HG03135 (cell line): ENCODE data around the gene SUSD2.
A peak's percentile ranks its signal among the peaks of the same experiment; 100 is the strongest.
"Not testable (repeated sequence)": the region's sequence is repeated elsewhere in the genome, so short reads cannot be mapped to it uniquely, and the experiment has no call there.

Experiments
- ATAC-seq: cut with Tn5 transposase; IDR thresholded peaks from one replicate; pipeline ENCODE4 v1.9.1; 2021; ENCODE audit warnings: mild to moderate bottlenecking, moderate library complexity; ENCODE audit not compliant: unreplicated experiment

The SUSD2 gene

DNA sequence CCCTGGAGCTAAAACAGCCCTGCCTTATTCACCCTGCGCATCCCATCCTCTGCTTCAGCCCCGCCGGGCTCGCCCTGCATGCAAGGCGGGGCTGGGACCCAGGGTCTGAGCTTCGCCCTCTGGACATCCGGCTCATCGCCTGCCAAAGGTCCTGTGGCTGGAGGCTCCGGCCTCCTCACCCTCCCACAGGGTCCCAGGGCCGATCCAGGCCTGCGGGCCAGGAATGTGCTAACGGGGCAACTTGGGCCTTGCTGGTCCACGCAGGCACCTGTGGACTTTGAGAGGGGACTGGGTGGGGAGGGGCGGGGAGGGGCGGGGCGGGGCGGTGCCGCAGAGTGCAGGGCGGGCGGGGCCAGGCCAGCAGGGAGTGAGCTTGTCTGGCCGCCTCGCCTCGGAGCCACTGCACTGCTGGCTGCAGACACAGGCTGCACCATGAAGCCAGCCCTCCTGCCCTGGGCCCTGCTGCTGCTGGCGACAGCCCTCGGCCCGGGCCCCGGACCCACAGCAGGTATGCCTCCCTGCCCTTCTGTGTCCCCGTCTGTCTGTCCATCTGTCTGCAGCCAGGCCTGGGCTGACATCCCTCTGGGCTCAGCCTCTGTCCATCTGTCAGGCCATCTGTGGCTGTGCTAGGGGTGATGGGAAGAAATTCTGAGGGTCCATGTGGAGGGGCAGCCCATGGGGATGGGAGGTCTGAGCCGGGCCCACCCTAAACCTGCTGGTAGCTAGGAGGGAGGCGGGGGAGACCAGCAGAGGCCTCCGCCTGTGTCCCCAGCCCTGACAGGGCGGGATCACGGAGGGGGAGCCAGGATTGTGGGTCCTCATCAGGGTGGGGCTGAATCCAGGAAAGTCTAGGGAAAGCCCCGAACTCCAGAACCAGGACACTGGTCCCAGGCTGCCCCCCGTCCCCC lies at the start of gene SUSD2:
Gene SUSD2 (plus strand): TSS at position 400 of the 908 bp plus-strand sequence. CDS start 33 bp downstream, at position 433.
- ATAC-seq = no peak

DNA sequence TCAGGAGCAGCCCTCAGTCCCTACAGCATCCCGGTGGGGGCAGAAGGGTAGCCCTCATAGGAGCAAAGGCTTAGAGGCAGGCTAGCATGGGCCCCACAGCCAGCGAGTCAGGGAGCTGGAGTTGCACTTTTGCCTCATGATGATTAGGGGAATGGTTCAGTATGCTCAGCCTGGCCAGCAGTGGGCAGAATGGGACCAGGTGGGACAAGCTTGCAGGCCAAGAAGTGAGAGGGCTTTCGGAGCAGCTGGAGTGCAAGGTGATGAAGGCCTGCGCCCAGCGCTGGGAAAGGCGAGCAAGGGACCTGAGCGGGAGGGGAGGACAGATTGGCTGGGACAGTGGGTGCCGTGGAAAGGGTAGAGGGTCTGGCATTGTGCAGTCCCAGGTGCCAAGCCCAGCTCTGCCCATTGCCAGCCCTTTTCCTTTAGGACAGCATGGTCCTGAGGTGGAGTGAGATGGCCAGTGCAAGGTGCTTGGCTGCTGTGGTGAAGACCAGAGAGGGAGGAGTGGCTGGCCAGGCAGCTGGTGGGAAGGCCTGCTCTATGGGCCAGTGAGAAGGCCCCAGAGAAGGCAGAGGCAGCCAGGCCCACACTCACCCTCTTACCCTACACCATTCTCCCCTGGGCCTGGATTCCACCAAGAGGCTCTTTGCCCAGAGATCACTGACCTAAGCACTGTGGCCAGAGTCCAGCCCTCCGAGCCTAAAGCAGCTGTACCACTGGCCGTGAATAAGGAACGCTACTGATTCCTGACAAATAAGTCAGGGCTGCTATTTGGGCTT lies 47.9 kb upstream of the SUSD2 start:
- no peak for ATAC-seq

DNA sequence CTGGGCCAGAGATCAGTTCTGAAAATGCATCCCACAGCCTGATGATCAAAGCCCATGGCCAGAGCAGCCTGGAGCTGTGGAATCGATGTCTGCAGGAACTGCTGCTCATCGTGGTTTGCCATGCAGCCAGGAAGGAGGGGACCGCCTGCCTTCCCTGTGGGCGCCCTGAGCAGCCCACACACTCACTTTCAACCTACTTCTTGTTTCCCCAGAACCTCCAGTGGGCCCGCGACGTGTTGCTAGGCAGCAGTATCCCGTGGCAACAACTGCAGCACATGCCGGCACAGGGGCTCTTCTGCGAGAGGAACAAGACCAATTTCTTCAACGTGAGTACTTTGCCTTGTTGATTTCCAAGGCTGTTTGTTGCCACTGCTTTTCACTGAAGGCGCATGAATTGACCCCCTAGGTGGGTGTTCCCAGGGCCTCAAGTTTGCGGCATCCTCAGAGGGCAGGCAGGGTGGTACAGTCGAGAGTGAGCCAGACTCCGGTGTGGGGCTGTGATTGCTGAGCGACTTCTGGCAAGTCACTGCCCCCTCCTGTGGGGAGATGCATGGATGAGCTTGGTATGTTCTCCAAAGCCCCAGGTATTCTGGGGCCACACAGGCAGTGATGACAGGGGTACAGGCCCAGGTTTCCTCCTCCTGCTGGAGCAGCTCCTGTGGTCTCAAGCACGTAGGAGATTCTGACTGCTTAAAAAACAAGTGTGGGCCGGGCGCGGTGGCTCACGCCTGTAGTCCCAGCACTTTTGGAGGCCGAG lies 47.0 kb upstream of the SUSD2 start:
- ATAC-seq = no peak

GRCh38 chr22:24136533-24136932 lies 44.8 kb upstream of the SUSD2 start:
- ATAC-seq = not testable (repeated sequence)

- ATAC-seq = no peak
These were observed 43.7 kb upstream of the SUSD2 start for GRCh38 chr22:24137595-24137994.

- no peak for ATAC-seq
These were observed 42.5 kb upstream of the SUSD2 start for GRCh38 chr22:24138649-24139420.

DNA sequence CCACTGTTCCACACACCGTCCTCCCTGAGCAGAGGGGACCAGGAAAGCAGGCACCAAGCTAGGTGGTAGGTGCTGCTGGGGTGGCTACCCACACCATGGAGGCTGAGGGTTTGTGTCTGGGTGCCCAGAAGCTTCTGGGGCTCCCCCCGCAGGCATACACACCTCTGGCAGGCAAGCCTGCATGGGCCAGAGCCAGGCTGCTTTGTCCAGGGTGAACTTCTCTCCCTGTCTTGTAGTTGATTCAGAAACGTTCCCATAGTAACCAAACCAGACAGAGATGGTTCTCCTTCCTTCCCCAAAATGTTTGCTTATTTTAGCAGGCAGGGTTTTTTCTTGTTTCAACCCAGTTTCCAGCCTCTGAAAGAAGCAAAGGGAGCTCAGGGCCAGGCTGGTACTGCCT lies 40.9 kb upstream of the SUSD2 start:
- no peak for ATAC-seq

- ATAC-seq = no peak
These were observed 39.7 kb upstream of the SUSD2 start for GRCh38 chr22:24141586-24141985.

- no peak for ATAC-seq
These were observed 39.0 kb upstream of the SUSD2 start for GRCh38 chr22:24142241-24142640.

- no peak for ATAC-seq
These were observed 38.5 kb upstream of the SUSD2 start for GRCh38 chr22:24142831-24143230.

GRCh38 chr22:24144056-24144777 lies 37.1 kb upstream of the SUSD2 start:
- ATAC-seq = no peak

- no peak for ATAC-seq
These were observed 36.6 kb upstream of the SUSD2 start for GRCh38 chr22:24144778-24145085.

DNA sequence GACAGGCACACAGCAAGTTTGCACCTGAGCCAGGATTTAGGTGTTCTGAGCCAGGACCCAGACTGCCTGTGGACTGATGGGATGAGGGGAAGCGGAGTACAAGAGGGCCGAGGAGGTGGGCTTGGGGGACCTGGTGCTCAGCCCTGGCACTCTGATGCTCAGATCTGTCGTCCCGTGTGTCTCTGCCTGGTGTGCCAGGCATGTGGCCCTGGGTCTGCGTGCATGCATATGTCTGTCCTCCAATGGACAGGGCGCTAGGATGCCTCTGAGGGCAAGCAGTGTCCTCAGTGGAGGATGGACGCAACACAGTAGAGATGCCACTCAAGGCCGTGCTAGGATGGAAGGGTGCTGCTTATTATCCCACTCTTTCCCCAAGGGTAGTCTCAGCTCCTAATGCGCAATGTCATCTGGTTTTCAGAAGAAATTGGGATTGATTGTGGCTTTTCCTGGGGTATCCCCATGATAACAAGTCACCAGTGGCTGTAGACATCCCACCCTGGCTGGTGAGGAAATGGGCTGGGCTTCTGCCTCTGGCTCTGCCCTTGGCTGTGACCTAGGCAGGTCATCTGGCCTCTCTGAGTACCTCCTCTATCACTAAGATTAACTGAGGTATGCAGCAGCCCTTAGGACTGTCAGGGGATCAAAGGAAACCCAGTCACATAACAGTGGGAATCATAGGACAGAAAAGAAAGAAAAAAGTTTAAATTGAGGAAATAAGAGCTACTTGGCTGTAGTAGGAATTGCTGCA lies 35.7 kb upstream of the SUSD2 start:
- ATAC-seq = peak; percentile 3

- peak; percentile 70 for ATAC-seq
These were observed 35.1 kb upstream of the SUSD2 start for GRCh38 chr22:24146194-24146616.

DNA sequence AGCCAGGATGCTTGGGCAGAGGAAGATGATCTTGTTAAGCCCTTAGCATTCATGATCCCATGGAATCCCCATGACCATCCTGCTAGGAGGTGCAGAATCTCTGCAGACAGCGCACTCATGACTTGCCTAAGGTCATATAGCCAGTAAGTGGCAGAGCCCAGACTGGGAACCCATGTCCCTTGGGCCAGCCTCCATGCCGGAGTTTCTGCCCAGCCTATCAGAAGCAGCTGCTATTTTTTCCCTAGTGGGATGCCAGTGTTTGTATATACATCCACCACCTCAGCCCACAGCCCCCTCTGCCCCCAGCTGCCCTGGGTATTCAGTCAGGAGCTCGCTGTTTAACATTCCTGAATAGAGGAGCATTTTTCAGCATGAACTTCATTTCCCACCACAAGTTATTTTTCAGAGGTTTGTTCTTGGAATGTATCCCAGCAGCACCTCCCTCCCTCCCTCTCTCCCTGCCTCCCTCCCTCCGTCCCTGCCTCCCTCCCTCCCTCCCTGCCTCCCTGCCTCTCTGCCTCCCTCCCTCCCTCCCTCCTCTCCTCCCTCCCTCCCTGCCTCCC lies 34.4 kb upstream of the SUSD2 start:
- ATAC-seq = no peak

DNA sequence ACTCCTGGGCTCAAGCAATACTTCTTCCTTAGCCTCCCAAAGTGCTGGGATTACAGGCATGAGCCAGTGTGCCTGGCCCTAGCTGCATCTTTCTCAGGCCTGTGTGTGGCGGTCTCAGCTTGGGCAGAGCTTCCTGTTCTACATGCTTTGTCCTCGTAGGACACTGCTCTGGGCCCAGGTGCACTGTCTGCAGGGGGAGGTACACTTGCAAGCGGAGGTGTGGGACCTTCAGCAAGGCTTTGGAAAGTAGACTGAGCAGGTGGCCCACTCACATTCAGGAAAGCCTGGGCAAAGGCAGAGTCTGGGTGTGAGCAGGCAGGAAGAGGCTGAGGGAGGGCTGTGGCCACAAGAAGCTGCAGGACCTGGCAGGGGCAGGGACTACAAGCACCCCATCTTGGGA lies 33.6 kb upstream of the SUSD2 start:
- ATAC-seq = no peak

DNA sequence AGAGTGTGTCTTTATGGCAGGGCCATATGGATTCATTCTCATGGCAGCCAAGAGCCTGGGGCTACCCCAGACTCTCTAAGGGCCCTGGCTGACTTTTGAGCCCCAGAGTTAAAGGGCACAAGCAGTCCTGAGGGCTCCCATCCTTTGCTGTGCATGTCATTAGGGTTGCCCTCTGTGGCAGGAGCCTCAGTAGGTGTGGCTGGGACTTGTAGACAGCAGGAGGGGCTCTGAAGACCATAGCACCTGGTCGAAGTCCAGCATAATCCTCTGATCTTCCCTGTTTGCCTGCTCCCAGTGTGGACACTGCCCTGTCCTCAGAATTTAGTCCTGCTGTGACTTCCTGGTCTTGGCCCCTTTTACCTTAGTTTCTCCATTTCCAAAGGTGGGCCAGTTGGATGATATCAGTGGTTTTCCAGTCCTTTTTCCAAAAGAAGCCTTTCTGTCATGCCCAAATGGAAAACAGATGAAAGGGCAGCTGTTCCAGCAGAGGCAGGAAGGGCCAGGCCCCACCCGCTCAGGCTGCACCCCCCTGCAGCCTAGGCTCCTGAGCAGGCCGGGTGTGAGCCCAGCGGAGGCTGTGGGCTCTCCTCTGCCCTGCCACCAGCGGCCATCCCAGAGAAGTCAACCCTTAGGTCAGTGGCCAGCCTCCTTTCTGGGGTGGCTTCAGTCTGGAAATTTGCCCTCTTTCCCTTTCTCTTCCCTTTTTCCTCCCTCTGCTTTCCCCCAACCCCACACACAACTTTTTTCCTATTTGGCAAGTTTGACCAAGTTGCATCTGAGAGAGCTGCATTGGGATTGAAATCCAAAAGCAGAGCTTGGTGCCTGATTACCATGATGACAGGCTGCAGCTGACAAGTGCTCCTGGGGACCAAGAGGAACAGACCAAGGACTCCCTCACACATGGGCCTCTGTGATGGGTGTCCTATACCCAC lies 32.8 kb upstream of the SUSD2 start:
- no peak for ATAC-seq

GRCh38 chr22:24149198-24149590 lies 32.1 kb upstream of the SUSD2 start:
- no peak for ATAC-seq
